GM12878 (cell line): ENCODE results near the gene PSAPL1. TPM values are rescaled to one million over a fixed set of nuclear protein-coding genes. Genes with fewer than 3 reads are reported as not detected.

Experiments
- ATAC-seq: fragments of 200-7000 bp; cut with Tn5 transposase; 3 replicates; pipeline ENCODE4 v1.9.1; 2020; ENCODE audit warnings: mild to moderate bottlenecking, moderate library complexity
- BruUV-seq: library from RNA; stranded (reverse); fragments of 400-500 nt; replicated peaks from 2 replicates; lab custom pipeline; 2021; lab: Mats Ljungman, UMichigan
- CTCF ChIA-PET: fragments of 300-600 bp; sonication (Branson Sonifier 250); formaldehyde crosslinking; extraction: SDS; loops from one replicate; lab custom pipeline; 2021; ENCODE audit warnings: inconsistent platforms; lab: Yijun Ruan, JAX
- POLR2A ChIA-PET: fragments of 350-600 bp; formaldehyde crosslinking; extraction: SDS; loops from one replicate; lab custom pipeline; 2021; ENCODE audit warnings: inconsistent platforms; lab: Charles Lee
- RAD21 ChIA-PET: fragments of 300-600 bp; sonication (Branson Sonifier 250); formaldehyde crosslinking; loops from one replicate; lab custom pipeline; 2023; ENCODE audit warnings: antibody characterized with exemption; ENCODE audit not compliant: unreplicated experiment; lab: Charles Lee
- SMC1A ChIA-PET: fragments of 300-600 bp; sonication (Branson Sonifier 250); formaldehyde crosslinking; loops from one replicate; lab custom pipeline; 2023; ENCODE audit not compliant: unreplicated experiment, uncharacterized antibody; lab: Charles Lee
- DNase-seq: peaks from one replicate; pipeline ENCODE4 v3.0.0-alpha.2; 2011; ENCODE audit warnings: low read depth, low spot score
- FAIRE-seq: peaks from 3 replicates; lab custom pipeline; 2011; peaks lifted over from hg19 to GRCh38; lab: Jason Lieb, UNC
- H2AFZ ChIP-seq: 2 replicates; pipeline ENCODE4 v1.6.0; 2011; ENCODE audit warnings: low read depth, low read length, control low read depth; ENCODE audit not compliant: control insufficient read depth
- H3K27ac ChIP-seq: 2 replicates; pipeline ENCODE4 v1.5.1; 2011; ENCODE audit warnings: control low read depth; ENCODE audit not compliant: control insufficient read depth, insufficient read depth
- H3K27me3 ChIP-seq, 2 experiments: replicated peaks in 1 of 2; 2 replicates each; pipeline versions ENCODE4 v1.6.0 to v1.6.1; 2011; ENCODE audit warnings: low read length in 1 of 2; ENCODE audit not compliant: control insufficient read depth in 2 of 2, insufficient read depth in 2 of 2
- H3K36me3 ChIP-seq, 2 experiments: 2 replicates each; pipeline ENCODE4 v1.5.1; 2011; ENCODE audit warnings: low read length in 1 of 2; ENCODE audit not compliant: control insufficient read depth in 2 of 2, insufficient read depth in 2 of 2
- H3K4me1 ChIP-seq: 2 replicates; pipeline ENCODE4 v1.6.1; 2011; ENCODE audit warnings: mild to moderate bottlenecking, low read length, moderate library complexity, mixed read lengths; ENCODE audit not compliant: control insufficient read depth, insufficient read depth
- H3K4me2 ChIP-seq: 2 replicates; pipeline ENCODE4 v1.6.0; 2011; ENCODE audit warnings: control low read depth; ENCODE audit not compliant: control insufficient read depth, insufficient read depth
- H3K4me3 ChIP-seq: fragments of 200-600 bp; sonication (generic); 2 replicates; pipeline ENCODE4 v1.5.1; 2016
- H3K79me2 ChIP-seq: 2 replicates; pipeline ENCODE4 v1.6.0; 2011; ENCODE audit warnings: low read length; ENCODE audit not compliant: control insufficient read depth, insufficient read depth
- H3K9ac ChIP-seq: 2 replicates; pipeline ENCODE4 v1.8.0; 2011; ENCODE audit warnings: low read length, control low read depth, mixed read lengths; ENCODE audit not compliant: control insufficient read depth, insufficient read depth
- H3K9me3 ChIP-seq: replicated peaks from 3 replicates; pipeline ENCODE4 v1.5.1; 2011; ENCODE audit warnings: mild to moderate bottlenecking, low read length; ENCODE audit not compliant: control insufficient read depth, insufficient read depth
- H4K20me1 ChIP-seq: 2 replicates; pipeline ENCODE4 v1.6.0; 2011; ENCODE audit not compliant: control insufficient read depth, insufficient read depth
- BCL11A ChIP-seq: IDR thresholded peaks from 2 replicates; pipeline ENCODE4 v1.6.1; 2011; ENCODE audit warnings: low read depth, low read length
- BHLHE40 ChIP-seq, 2 experiments: fragments of 450-650 bp in 1 of 2; IDR thresholded peaks; 2 replicates each; pipeline ENCODE4 v1.6.1; 2011 to 2017; ENCODE audit warnings: low read depth in 2 of 2, borderline replicate concordance in 1 of 2, improper control_type of control experiment in 1 of 2, low read length in 1 of 2, mild to moderate bottlenecking in 1 of 2
- EED ChIP-seq: sonication (generic); IDR thresholded peaks from 2 replicates; pipeline ENCODE4 v1.6.1; 2016; ENCODE audit warnings: antibody characterized with exemption, low read depth
- ELK1 ChIP-seq: IDR thresholded peaks from 2 replicates; pipeline ENCODE4 v1.6.1; 2012; ENCODE audit warnings: low read depth, low read length, improper control_type of control experiment
- EZH2 ChIP-seq: IDR thresholded peaks from 2 replicates; pipeline ENCODE4 v1.6.1; 2012; ENCODE audit warnings: low read depth, mild to moderate bottlenecking, control low read depth, inconsistent platforms, low read length, borderline replicate concordance; ENCODE audit not compliant: control insufficient read depth
- HDGF ChIP-seq: fragments of 450-650 bp; IDR thresholded peaks from 2 replicates; pipeline ENCODE4 v1.6.1; 2016; ENCODE audit warnings: antibody characterized with exemption
- IKZF2 ChIP-seq, 2 experiments: fragments of 450-650 bp; IDR thresholded peaks; 2 replicates each; pipeline ENCODE4 v1.6.1; 2017; ENCODE audit warnings: mild to moderate bottlenecking in 2 of 2, moderate library complexity in 2 of 2
- MEF2B ChIP-seq: fragments of 450-650 bp; IDR thresholded peaks from 2 replicates; pipeline ENCODE4 v1.6.1; 2018; ENCODE audit warnings: mild to moderate bottlenecking, moderate library complexity; ENCODE audit not compliant: partially characterized antibody, poor library complexity, severe bottlenecking
- NFIC ChIP-seq: IDR thresholded peaks from 2 replicates; pipeline ENCODE4 v1.6.1; 2012; ENCODE audit warnings: low read depth, mild to moderate bottlenecking, inconsistent platforms, low read length, moderate library complexity
- NKRF ChIP-seq: fragments of 450-650 bp; conservative IDR thresholded peaks from 2 replicates; pipeline ENCODE4 v1.6.1; 2017; ENCODE audit warnings: mild to moderate bottlenecking, moderate library complexity
- PAX8 ChIP-seq: fragments of 450-650 bp; IDR thresholded peaks from 2 replicates; pipeline ENCODE4 v1.6.1; 2017; ENCODE audit warnings: mild to moderate bottlenecking, moderate library complexity
- PBX3 ChIP-seq: IDR thresholded peaks from 2 replicates; pipeline ENCODE4 v1.6.1; 2011; ENCODE audit warnings: mild to moderate bottlenecking, low read depth, low read length, moderate library complexity; ENCODE audit not compliant: insufficient replicate concordance
- SIX5 ChIP-seq: IDR thresholded peaks from 2 replicates; pipeline ENCODE4 v1.6.1; 2011; ENCODE audit warnings: mild to moderate bottlenecking, low read depth, low read length, moderate library complexity; ENCODE audit not compliant: severe bottlenecking
- SMAD1 ChIP-seq: fragments of 450-650 bp; IDR thresholded peaks from 2 replicates; pipeline ENCODE4 v1.6.1; 2018; ENCODE audit warnings: mild to moderate bottlenecking, low read depth; ENCODE audit not compliant: partially characterized antibody
- SMARCA5 ChIP-seq: fragments of 450-650 bp; IDR thresholded peaks from 2 replicates; pipeline ENCODE4 v1.6.1; 2017; ENCODE audit warnings: mild to moderate bottlenecking
- ZNF217 ChIP-seq: fragments of 450-650 bp; IDR thresholded peaks from 2 replicates; pipeline ENCODE4 v1.6.1; 2017; ENCODE audit warnings: antibody characterized with exemption, mild to moderate bottlenecking
- ZNF687 ChIP-seq: fragments of 450-650 bp; IDR thresholded peaks from 2 replicates; pipeline ENCODE4 v1.6.1; 2017; ENCODE audit warnings: mild to moderate bottlenecking, moderate library complexity
- ZZZ3 ChIP-seq: IDR thresholded peaks from 2 replicates; pipeline ENCODE4 v1.6.1; 2011; ENCODE audit warnings: low read depth; ENCODE audit not compliant: control insufficient read depth, insufficient read length
- WGBS: methylation state at CpG from one replicate; pipeline ENCODE4 v1.1.6; 2016; ENCODE audit warnings: low lambda C conversion rate; ENCODE audit not compliant: insufficient replicate concordance, insufficient coverage; ENCODE audit errors: missing lambda C conversion rate; 5-methylcytosine and 5-hydroxymethylcytosine counted together
- in situ Hi-C: fragments of 300-500 bp; cut with MboI; formaldehyde crosslinking; loops from 9 replicates; pipeline ENCODE4 v1.14.3; 2018; ENCODE audit warnings: mixed read lengths
- intact Hi-C: fragments of 100-400 bp; cut with micrococcal nuclease; formaldehyde crosslinking; loops from one replicate; pipeline ENCODE4 v1.14.2; 2022; ENCODE audit not compliant: unreplicated experiment
- polyA plus RNA-seq, 11 experiments: library from polyadenylated mRNA; depleted of rRNA in 4 of 11; unstranded in 6 of 11; stranded (reverse) in 5 of 11; fragments of >200 nt; fragmentation: Nextera tagmentation in 4 of 11; fragmentation: Illumina TruSeq in 1 of 11; extraction: Ambion mirVana in 4 of 11; extraction: Trizol in 1 of 11; gene quantifications; 1 replicate in 1 of 11; 2 replicates in 10 of 11; pipeline versions ENCODE4 v1.2.1 to v1.2.3, GENCODE V29; 2011 to 2016; ENCODE audit warnings: inconsistent platforms in 2 of 11, missing spikeins in 2 of 11, low read depth in 1 of 11
- total RNA-seq, 4 experiments: library from RNA; depleted of rRNA in 3 of 4; stranded (reverse); fragments of >200 nt in 3 of 4; fragmentation: Illumina TruSeq in 1 of 4; extraction: Trizol in 1 of 4; gene quantifications; 2 replicates each; pipeline versions ENCODE4 v1.2.1 to v1.2.3, GENCODE V29; 2013 to 2021

The PSAPL1 gene
- total and polyA plus RNA-seq, 10 of the 15 experiments (the other 5 are each of a cell fraction or from before 2014, with no cell fraction given) = not detected

- no peaks in the 10 kb centered on the region for H4K20me1 ChIP-seq
- 8% methylated on average over 5 of the region's 5 CpGs for WGBS
- H3K79me2 ChIP-seq = no peaks in the 10 kb centered on the region
- H3K4me1 ChIP-seq = no peaks in the 10 kb centered on the region
- intact Hi-C loops = no loop called here
- POLR2A ChIA-PET = no interaction called here
- CTCF ChIA-PET = no interaction called here
- in situ Hi-C loops = no loop called here
- ATAC-seq (no peak), FAIRE-seq (no peak), DNase-seq (no peak)
- RAD21 ChIA-PET = no interaction called here
- H3K9ac ChIP-seq = no peak overlapping the region
- no peak overlapping the region for H2AFZ ChIP-seq
- BruUV-seq = no TSS peak
- no peak overlapping the region for H3K27ac ChIP-seq
- SMC1A ChIA-PET = no interaction called here
- no peaks in the 10 kb centered on the region for H3K36me3 ChIP-seq
- H3K4me2 ChIP-seq = no peak overlapping the region
- H3K27me3 ChIP-seq = no peaks in the 10 kb centered on the region
- no peaks in the 10 kb centered on the region for H3K9me3 ChIP-seq
- H3K4me3 ChIP-seq = no peak overlapping the region
- TF ChIP-seq EZH2 = no peak
- TF ChIP-seq PBX3 = no peak
- TF ChIP-seq ZNF217 = no peak
- TF ChIP-seq MEF2B = no peak
- TF ChIP-seq PAX8 = no peak
- no peak for TF ChIP-seq NFIC
- no peak for TF ChIP-seq ZZZ3
- TF ChIP-seq HDGF = no peak
- TF ChIP-seq ZNF687 = no peak
- no peak for TF ChIP-seq SMAD1
- no peak for TF ChIP-seq IKZF2 (IDR thresholded peaks at IDR 0.05)
- no peak for TF ChIP-seq SMARCA5
- TF ChIP-seq BHLHE40 (IDR thresholded peaks at IDR 0.05; ENCODE audit: borderline replicate concordance in 1 of 2, low read depth in 2 of 2, low read length in 1 of 2) = no peak
- no peak for TF ChIP-seq SIX5
- no peak for TF ChIP-seq BCL11A
- TF ChIP-seq NKRF = no peak
- TF ChIP-seq EED = no peak
- no peak for TF ChIP-seq ELK1
These were observed 11.3 kb downstream of the PSAPL1 start for GRCh38 chr4:7423391-7423790.
